Activated naive CD8-positive, alpha-beta T cell treated with anti-CD3 and anti-CD28 coated beads, Interleukin-2, amount 10 ng/mL, durations not matched to agents 7 days and 5 days (primary cell): ENCODE data around the gene RNF186. TPM values are rescaled to one million over a fixed set of nuclear protein-coding genes. Genes with fewer than 3 reads are reported as not detected.
A peak's percentile ranks its signal among the peaks of the same experiment; 100 is the strongest.
"Not testable (repeated sequence)": the region's sequence is repeated elsewhere in the genome, so short reads cannot be mapped to it uniquely, and the experiment has no call there.

ENCODE experiments used
- ATAC-seq: fragments of 150-1000 bp; cut with Tn5 transposase; one replicate; pipeline ENCODE4 v1.10.0; 2021; ENCODE audit warnings: low read depth, moderate library complexity
- POLR2A ChIA-PET: fragments of 350-600 bp; sonication (Branson Sonifier 250); formaldehyde crosslinking; loops from one replicate; lab custom pipeline; 2021; ENCODE audit warnings: antibody characterized with exemption; lab: Charles Lee
- DNase-seq: peaks from one replicate; pipeline ENCODE4 v3.0.0; 2021
- H3K27ac Mint-ChIP-seq: one replicate; pipeline ENCODE4 v1.8.0; 2022; ENCODE audit warnings: mild to moderate bottlenecking, mixed read lengths
- H3K27me3 Mint-ChIP-seq: one replicate; pipeline ENCODE4 v1.8.0; 2022; ENCODE audit warnings: mild to moderate bottlenecking, moderate library complexity, mixed read lengths
- H3K36me3 Mint-ChIP-seq: one replicate; pipeline ENCODE4 v1.8.0; 2021; ENCODE audit warnings: mild to moderate bottlenecking, mixed read lengths
- H3K4me1 Mint-ChIP-seq: one replicate; pipeline ENCODE4 v1.8.0; 2021; ENCODE audit warnings: mixed read lengths
- H3K4me3 Mint-ChIP-seq: one replicate; pipeline ENCODE4 v1.8.0; 2022; ENCODE audit warnings: mild to moderate bottlenecking, moderate library complexity, mixed read lengths
- H3K9me3 Mint-ChIP-seq: one replicate; pipeline ENCODE4 v1.8.0; 2021; ENCODE audit warnings: mixed read lengths
- total RNA-seq, 2 experiments: library from RNA; stranded (reverse); gene quantifications; one replicate each; pipeline ENCODE4 v1.2.3, GENCODE V29; 2021

The RNF186 gene
- total RNA-seq, 2 experiments from 2014 or later = not detected

- DNase-seq (no peak), ATAC-seq (no peak)
- Mint-ChIP-seq H3K9me3 (no peaks in the 10 kb centered on the region), H3K27me3 (peaks cover 8% of the 10 kb centered on the region), H3K4me1 (peaks cover 17% of the 10 kb centered on the region), H3K4me3 (peak overlapping the region; percentile 81), H3K27ac (peak overlapping the region; percentile 80), H3K36me3 (peaks cover 12% of the 10 kb centered on the region)
- POLR2A ChIA-PET = no interaction called here
Observed at GRCh38 chr1:19798486-19799229, 16.4 kb downstream of the RNF186 start.

DNA sequence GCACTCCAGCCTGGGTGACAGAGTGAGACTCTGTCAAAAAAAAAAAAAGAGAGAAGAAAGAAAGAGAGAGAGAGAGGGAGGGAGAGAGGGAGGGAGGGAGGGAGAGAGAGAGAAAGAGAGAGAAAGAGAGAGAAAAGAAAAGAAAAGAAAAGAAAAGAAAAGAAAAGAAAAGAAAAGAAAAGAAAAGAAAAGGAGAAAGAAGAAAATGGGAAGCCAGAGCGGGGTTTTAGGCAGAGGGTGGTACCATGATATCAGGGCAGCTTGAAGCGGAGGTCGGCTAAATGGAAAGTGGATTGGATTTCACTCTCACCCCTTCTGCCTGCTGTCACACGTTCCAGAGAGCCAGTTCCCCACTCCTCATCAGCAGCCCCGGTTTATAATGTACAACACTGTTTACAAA lies 17.3 kb downstream of the RNF186 start:
- POLR2A ChIA-PET = no interaction called here
- Mint-ChIP-seq H3K9me3 (no peaks in the 10 kb centered on the region), H3K36me3 (peaks cover 17% of the 10 kb centered on the region), H3K27ac (peak overlapping the region; percentile 61), H3K4me3 (peak overlapping the region; percentile 51), H3K4me1 (peaks cover 17% of the 10 kb centered on the region), H3K27me3 (peaks cover 7% of the 10 kb centered on the region)
- ATAC-seq (no peak), DNase-seq (no peak)

- Mint-ChIP-seq H3K27ac (no peak overlapping the region), H3K9me3 (peaks cover 2% of the 10 kb centered on the region), H3K27me3 (no peaks in the 10 kb centered on the region), H3K36me3 (peaks cover 28% of the 10 kb centered on the region), H3K4me3 (no peak overlapping the region), H3K4me1 (peaks cover 15% of the 10 kb centered on the region)
- POLR2A ChIA-PET = no interaction called here
- ATAC-seq = no peak
- no peak for DNase-seq
Observed at GRCh38 chr1:19794583-19794982, 20.5 kb downstream of the RNF186 start.

GRCh38 chr1:19793360-19794046 lies 21.6 kb downstream of the RNF186 start:
- no peak overlapping the region for H3K4me3 Mint-ChIP-seq
- no peak overlapping the region for H3K27ac Mint-ChIP-seq
- peaks cover 8% of the 10 kb centered on the region for H3K4me1 Mint-ChIP-seq
- POLR2A ChIA-PET = no interaction called here
- no peak for DNase-seq
- H3K9me3 Mint-ChIP-seq = peaks cover 2% of the 10 kb centered on the region
- peaks cover 28% of the 10 kb centered on the region for H3K36me3 Mint-ChIP-seq
- no peak for ATAC-seq
- H3K27me3 Mint-ChIP-seq = no peaks in the 10 kb centered on the region

DNA sequence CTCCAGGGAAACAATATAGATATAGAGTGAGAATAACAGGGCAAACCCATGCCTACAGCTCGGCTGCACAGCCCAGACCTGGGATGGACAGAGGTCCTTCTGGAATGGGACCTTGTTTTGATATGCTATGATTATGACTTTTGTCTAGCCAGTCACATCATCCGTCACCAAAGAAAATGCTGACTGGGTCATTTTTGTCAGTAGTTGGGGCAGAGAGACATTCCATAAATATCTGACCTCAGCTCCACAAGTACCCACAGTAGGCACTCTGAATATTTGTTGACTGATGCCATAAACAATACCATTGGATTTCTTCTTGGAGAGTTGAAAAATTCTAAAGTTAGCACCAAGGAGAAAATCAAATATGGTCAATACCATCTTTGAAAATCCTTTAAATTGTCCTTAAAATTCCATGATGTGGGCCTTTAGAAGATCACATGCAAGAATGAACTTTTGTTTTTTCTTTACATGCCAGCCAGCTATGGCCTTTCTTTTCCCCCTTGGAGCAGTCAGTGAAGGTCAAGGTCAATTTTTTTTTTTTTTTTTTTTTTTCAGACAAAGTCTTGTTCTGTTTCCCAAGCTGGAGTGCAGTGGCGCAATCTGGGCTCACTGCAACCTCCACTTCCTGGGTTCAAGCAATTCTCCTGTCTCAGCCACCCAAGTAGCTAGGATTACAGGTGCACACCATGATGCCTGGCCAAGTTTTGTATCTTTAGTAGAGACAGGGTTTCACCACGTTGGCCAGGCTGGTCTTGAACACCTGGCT lies 22.7 kb downstream of the RNF186 start:
- ATAC-seq = no peak
- Mint-ChIP-seq H3K27me3 (no peaks in the 10 kb centered on the region), H3K4me3 (no peak overlapping the region), H3K4me1 (peaks cover 5% of the 10 kb centered on the region), H3K36me3 (peaks cover 25% of the 10 kb centered on the region), H3K9me3 (peaks cover 2% of the 10 kb centered on the region), H3K27ac (no peak overlapping the region)
- DNase-seq = no peak
- POLR2A ChIA-PET = no interaction called here

DNA sequence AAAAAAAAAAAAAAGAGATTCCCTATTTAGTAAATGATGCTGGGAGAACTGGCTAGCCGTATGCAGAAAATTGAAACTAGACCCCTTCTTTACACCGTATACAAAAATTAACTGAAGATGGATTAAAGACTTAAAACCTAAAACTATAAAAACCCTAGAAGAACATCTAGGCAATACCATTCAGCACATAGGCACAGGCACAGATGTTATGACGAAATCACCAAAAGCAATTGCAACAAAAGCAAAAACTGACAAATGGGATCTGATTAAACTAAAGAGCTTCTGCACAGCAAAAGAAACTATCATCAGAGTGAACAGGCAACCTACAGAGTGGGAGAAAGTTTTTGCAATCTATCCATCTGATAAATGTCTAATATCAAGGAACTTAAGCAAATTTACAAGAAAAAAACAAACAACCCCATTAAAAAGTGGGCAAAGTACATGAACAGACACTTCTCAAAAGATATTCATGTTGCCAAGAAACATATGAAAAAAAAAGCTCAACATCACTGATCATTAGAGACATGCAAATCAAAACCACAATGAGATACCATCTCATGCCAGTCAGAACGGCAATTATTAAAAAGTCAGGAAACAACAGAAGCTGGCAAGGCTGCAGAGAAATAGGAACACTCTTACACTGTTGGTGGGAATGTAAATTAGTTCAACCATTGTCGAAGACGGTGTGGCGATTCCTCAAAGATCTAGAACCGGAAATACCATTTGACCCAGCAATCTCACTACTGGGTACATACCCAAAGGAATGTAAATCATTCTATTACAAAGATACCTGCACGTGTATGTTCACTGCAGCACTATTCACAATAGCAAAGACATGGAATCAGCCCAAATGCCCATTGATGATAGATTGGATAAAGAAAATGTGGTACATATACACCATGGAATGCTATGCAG lies 24.8 kb downstream of the RNF186 start:
- DNase-seq, H3K27ac Mint-ChIP-seq: not testable (repeated sequence)
- peaks cover 23% of the 10 kb centered on the region for H3K36me3 Mint-ChIP-seq

GRCh38 chr1:19786988-19787423 lies 28.1 kb downstream of the RNF186 start:
- Mint-ChIP-seq H3K27me3 (no peaks in the 10 kb centered on the region), H3K27ac (no peak overlapping the region), H3K4me3 (no peak overlapping the region), H3K9me3 (peaks cover 2% of the 10 kb centered on the region), H3K4me1 (peaks cover 1% of the 10 kb centered on the region), H3K36me3 (peaks cover 14% of the 10 kb centered on the region)
- ATAC-seq (no peak), DNase-seq (no peak)
- POLR2A ChIA-PET = no interaction called here

More for the DNA sequence above, 24.8 kb downstream of the RNF186 start:
- H3K4me1 Mint-ChIP-seq, ATAC-seq, H3K9me3 Mint-ChIP-seq, POLR2A ChIA-PET, H3K27me3 Mint-ChIP-seq, H3K4me3 Mint-ChIP-seq: not testable (repeated sequence)

- POLR2A ChIA-PET = no interaction called here
- no peak overlapping the region for H3K4me3 Mint-ChIP-seq
- no peaks in the 10 kb centered on the region for H3K9me3 Mint-ChIP-seq
- peaks cover 1% of the 10 kb centered on the region for H3K4me1 Mint-ChIP-seq
- no peak for DNase-seq
- peaks cover 7% of the 10 kb centered on the region for H3K36me3 Mint-ChIP-seq
- H3K27ac Mint-ChIP-seq = no peak overlapping the region
- H3K27me3 Mint-ChIP-seq = no peaks in the 10 kb centered on the region
- no peak for ATAC-seq
Observed at GRCh38 chr1:19785660-19786059, 29.4 kb downstream of the RNF186 start.

DNA sequence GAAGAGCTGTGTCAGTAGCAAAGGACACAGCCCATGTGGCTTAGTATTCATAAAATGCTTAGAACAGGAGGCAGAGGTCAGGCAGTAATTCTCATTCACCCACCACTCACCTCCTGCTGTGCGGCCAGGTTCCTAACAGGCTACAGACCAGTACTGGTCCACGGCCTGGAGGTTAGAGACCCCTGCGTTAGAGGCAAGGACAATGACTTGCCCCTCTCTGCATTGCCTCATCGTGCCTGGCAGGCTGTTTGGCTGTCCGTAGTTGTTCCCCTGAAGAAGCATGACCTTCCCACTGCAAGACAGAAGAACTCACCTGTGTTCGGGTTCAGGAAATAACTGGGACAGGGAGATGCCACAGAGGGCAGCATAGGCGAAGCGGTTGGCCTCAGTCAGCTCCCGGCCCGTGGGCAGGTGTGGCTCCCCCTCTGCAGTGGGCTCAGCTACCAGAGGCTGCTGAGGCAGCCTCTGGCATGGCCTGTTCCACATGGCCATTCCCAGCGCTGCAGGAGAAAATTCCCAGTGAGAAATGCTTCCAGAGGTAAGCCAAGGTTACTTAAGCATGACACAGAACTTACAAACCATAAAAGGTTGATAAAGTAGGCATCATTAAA lies 34.7 kb downstream of the RNF186 start:
- no peak for ATAC-seq
- no peaks in the 10 kb centered on the region for H3K27me3 Mint-ChIP-seq
- H3K4me3 Mint-ChIP-seq = no peak overlapping the region
- no peaks in the 10 kb centered on the region for H3K9me3 Mint-ChIP-seq
- H3K36me3 Mint-ChIP-seq = peaks cover 15% of the 10 kb centered on the region
- no peak for DNase-seq
- no peak overlapping the region for H3K27ac Mint-ChIP-seq
- POLR2A ChIA-PET = no interaction called here
- no peaks in the 10 kb centered on the region for H3K4me1 Mint-ChIP-seq

- ATAC-seq = no peak
- DNase-seq = no peak
- Mint-ChIP-seq H3K36me3 (peaks cover 11% of the 10 kb centered on the region), H3K27me3 (no peaks in the 10 kb centered on the region), H3K4me3 (no peak overlapping the region), H3K4me1 (no peaks in the 10 kb centered on the region), H3K27ac (no peak overlapping the region), H3K9me3 (no peaks in the 10 kb centered on the region)
- POLR2A ChIA-PET = interaction anchor here (0.7 kb wide), 1 partner anchor 840 kb away, joined by 3 read pairs; no protein-coding TSS in a partner anchor
Observed at GRCh38 chr1:19776933-19777332, 38.1 kb downstream of the RNF186 start.

DNA sequence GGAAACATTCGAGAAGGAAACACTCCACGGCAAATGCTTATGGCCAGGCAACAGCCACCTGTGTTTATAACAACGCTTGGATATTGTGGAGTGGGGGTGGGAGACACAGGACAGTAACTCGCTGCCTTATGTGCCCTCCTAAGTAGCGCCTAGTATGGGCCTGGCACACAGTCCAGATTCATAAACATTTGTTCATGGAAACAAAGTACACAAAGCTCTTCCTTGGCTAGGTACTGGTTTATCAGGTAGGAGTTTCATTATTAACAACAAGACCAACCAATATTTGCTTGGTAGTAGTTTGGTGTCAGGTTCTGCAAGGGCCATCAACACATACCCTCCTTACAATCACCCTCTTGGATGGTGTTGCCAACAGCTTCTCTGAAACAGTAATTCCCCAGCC lies 38.8 kb downstream of the RNF186 start:
- Mint-ChIP-seq H3K9me3 (no peaks in the 10 kb centered on the region), H3K27me3 (no peaks in the 10 kb centered on the region), H3K36me3 (peaks cover 11% of the 10 kb centered on the region), H3K27ac (no peak overlapping the region), H3K4me1 (no peaks in the 10 kb centered on the region), H3K4me3 (no peak overlapping the region)
- no peak for ATAC-seq
- no peak for DNase-seq
- POLR2A ChIA-PET = no interaction called here

GRCh38 chr1:19775831-19776230 lies 39.3 kb downstream of the RNF186 start:
- H3K27me3 Mint-ChIP-seq = no peaks in the 10 kb centered on the region
- H3K27ac Mint-ChIP-seq = no peak overlapping the region
- DNase-seq (no peak), ATAC-seq (no peak)
- H3K4me3 Mint-ChIP-seq = no peak overlapping the region
- H3K4me1 Mint-ChIP-seq = no peaks in the 10 kb centered on the region
- POLR2A ChIA-PET = no interaction called here
- H3K36me3 Mint-ChIP-seq = peaks cover 11% of the 10 kb centered on the region
- no peaks in the 10 kb centered on the region for H3K9me3 Mint-ChIP-seq
